ENCODE results near the gene WDCP. TPM values are rescaled to one million over a fixed set of nuclear protein-coding genes. Genes with fewer than 3 reads are reported as not detected.
A peak's percentile ranks its signal among the peaks of the same experiment; 100 is the strongest.

The WDCP gene
- total RNA-seq, 3 donors from 2014 or later = 22.5 to 26.9 (median 25.5) TPM

GRCh38 chr2:24076849-24077534, 29.8 kb upstream of the WDCP start:
- Mint-ChIP-seq H3K36me3 (ENCODE audit: insufficient read depth) (peaks cover 18% of the 10 kb centered on the region), H3K9me3 (no peaks in the 10 kb centered on the region), H3K4me1 (ENCODE audit: low read depth) (peaks cover 24% of the 10 kb centered on the region), H3K4me3 (peak overlapping the region; percentile 92), H3K27me3 (ENCODE audit: low read depth) (no peaks in the 10 kb centered on the region)
- DNase-seq (no peak), ATAC-seq (peak; percentile 16 to 23)

DNA sequence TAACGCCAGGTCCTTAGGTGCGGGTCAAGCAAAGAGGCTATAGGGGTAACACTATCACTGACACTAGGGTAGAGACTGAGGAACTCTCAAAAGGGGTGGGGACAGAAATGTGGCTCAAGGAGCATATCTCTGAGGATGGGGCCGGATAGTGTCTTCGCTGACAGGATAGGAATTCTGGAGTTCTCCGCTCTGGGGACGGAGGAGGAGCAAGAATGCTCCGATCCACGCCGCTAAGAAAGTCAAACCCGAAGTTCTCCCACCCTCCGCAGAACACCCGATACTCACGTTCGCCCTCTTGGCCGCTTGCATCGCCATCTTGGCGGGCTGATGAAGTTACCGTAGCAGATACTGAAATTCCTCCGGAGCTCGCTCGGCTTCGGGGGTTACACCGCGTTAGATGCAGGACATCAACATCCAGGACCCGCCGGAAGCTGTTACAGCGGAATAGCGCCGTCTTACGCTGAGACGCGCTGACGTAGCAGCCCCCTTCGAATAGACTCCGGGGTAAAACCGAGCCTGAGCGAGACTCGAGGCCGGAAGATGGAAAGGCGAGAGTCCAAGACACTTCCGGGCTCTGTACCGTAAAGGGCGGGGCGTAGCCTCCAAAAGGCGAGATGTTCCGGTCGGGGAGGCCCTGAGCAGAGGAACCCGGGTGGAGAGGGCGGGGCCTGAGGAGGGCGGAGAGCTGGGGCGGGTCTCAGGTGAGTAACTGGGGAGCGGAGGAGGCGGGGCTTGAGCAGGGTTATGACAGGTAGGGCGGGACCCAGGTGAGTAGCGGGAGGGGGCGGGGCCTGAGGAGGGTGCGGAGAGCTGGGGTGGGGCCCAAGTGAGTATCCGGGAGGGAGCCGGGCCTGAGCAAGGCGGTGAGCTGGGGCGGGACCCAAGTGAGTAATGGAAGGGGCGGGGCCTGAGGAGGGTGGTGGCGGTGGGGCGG, 29.0 kb upstream of the WDCP start, which contains the start of gene SF3B6:
SF3B6 (minus strand) TSS at position 412 of the 934 bp plus-strand sequence; CDS start at position 315, 97 bp downstream.
- Mint-ChIP-seq H3K27me3 (ENCODE audit: low read depth) (no peaks in the 10 kb centered on the region), H3K36me3 (ENCODE audit: insufficient read depth) (peaks cover 18% of the 10 kb centered on the region), H3K9me3 (no peaks in the 10 kb centered on the region), H3K4me3 (peak within 1 kb of the TSS; percentile 92), H3K4me1 (ENCODE audit: low read depth) (peaks cover 24% of the 10 kb centered on the region)
- peak; percentile 90 to 91 for ATAC-seq
- peak; percentile 100 for DNase-seq

DNA sequence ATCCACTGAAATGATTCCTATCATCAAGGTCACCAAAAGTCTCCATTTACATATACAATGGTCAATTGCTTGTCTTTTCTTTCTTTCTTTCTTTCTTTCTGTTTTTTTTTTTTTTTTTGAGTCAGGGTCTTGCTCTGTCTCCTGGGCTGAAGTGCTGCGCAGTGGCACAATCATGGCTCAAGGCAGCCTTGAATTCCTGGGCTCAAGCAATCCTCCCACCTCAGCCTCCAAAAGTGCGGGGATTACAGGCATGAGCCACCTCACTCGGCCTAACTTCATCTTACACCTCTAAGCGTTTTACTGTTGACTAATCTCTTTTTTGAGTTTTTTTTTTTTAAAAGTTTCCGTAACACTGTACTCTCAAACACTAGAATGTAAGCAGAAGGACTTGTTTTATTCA, 28.1 kb upstream of the WDCP start:
- no peaks in the 10 kb centered on the region for H3K27me3 Mint-ChIP-seq (ENCODE audit: low read depth)
- peaks cover 24% of the 10 kb centered on the region for H3K4me1 Mint-ChIP-seq (ENCODE audit: low read depth)
- H3K4me3 Mint-ChIP-seq = peak overlapping the region; percentile 92
- peaks cover 18% of the 10 kb centered on the region for H3K36me3 Mint-ChIP-seq (ENCODE audit: insufficient read depth)
- no peaks in the 10 kb centered on the region for H3K9me3 Mint-ChIP-seq
- no peak for DNase-seq
- no peak for ATAC-seq

DNA sequence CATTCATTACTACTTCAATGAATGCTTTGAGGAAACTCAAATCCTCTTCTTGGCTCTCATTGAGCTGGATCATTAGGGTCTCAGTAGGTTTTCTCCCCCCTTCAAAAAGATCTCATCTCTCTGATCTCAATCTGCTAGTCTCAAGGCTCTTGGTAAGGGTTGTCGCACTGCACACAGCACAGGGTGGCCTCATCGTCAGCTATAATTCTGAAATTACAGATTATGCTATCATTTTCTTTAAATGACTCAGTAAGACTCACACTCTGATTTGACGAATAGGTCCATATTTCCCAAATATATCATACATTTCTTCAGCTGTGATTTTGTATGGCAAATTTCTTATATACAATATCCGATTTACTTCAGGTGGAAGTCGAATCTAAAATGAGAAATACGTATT, 26.6 kb upstream of the WDCP start:
- ATAC-seq (no peak), DNase-seq (no peak)
- Mint-ChIP-seq H3K9me3 (no peaks in the 10 kb centered on the region), H3K36me3 (ENCODE audit: insufficient read depth) (peaks cover 21% of the 10 kb centered on the region), H3K27me3 (ENCODE audit: low read depth) (no peaks in the 10 kb centered on the region), H3K4me1 (ENCODE audit: low read depth) (peaks cover 24% of the 10 kb centered on the region), H3K4me3 (peak overlapping the region; percentile 44)

DNA sequence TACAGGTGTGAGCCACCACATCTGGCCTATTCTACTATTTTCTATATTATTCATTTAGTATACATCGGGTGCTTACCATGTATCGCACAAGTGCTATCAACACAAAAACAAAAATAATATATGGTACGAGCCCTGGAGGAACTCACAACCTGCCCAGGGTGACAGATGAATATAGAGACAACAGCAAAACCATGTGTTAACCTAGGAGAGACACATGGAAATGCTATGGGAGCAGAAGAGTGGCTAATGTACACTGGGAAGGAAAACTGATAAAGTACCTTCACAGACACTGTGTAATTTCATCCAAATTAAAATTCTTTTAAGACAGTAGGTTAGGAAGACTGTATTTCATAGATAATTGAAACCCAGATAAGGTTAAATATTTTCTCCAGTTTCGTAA, 25.1 kb upstream of the WDCP start:
- Mint-ChIP-seq H3K27me3 (ENCODE audit: low read depth) (no peaks in the 10 kb centered on the region), H3K4me1 (ENCODE audit: low read depth) (peaks cover 18% of the 10 kb centered on the region), H3K9me3 (no peaks in the 10 kb centered on the region), H3K36me3 (ENCODE audit: insufficient read depth) (peaks cover 27% of the 10 kb centered on the region), H3K4me3 (no peak overlapping the region)
- DNase-seq = no peak
- ATAC-seq = no peak

- ATAC-seq (peak in 1 of 2 donors; percentile 30), DNase-seq (no peak)
- Mint-ChIP-seq H3K27me3 (ENCODE audit: low read depth) (no peaks in the 10 kb centered on the region), H3K9me3 (no peaks in the 10 kb centered on the region), H3K36me3 (ENCODE audit: insufficient read depth) (peaks cover 13% of the 10 kb centered on the region), H3K4me1 (ENCODE audit: low read depth) (peaks cover 2% of the 10 kb centered on the region), H3K4me3 (no peak overlapping the region)
These were observed 18.1 kb upstream of the WDCP start for GRCh38 chr2:24065341-24065740.

- Mint-ChIP-seq H3K4me3 (no peak overlapping the region), H3K27me3 (ENCODE audit: low read depth) (no peaks in the 10 kb centered on the region), H3K9me3 (no peaks in the 10 kb centered on the region), H3K4me1 (ENCODE audit: low read depth) (no peaks in the 10 kb centered on the region), H3K36me3 (ENCODE audit: insufficient read depth) (no peaks in the 10 kb centered on the region)
- ATAC-seq = no peak
- no peak for DNase-seq
These were observed 11.5 kb upstream of the WDCP start for GRCh38 chr2:24058564-24059271.

- ATAC-seq (no peak), DNase-seq (no peak)
- no peaks in the 10 kb centered on the region for H3K4me1 Mint-ChIP-seq (ENCODE audit: low read depth)
- H3K36me3 Mint-ChIP-seq (ENCODE audit: insufficient read depth) = no peaks in the 10 kb centered on the region
- H3K9me3 Mint-ChIP-seq = no peaks in the 10 kb centered on the region
- H3K4me3 Mint-ChIP-seq = no peak overlapping the region
- no peaks in the 10 kb centered on the region for H3K27me3 Mint-ChIP-seq (ENCODE audit: low read depth)
These were observed 8.6 kb upstream of the WDCP start for GRCh38 chr2:24055750-24056149.

- Mint-ChIP-seq H3K9me3 (no peaks in the 10 kb centered on the region), H3K4me3 (no peak overlapping the region), H3K27me3 (ENCODE audit: low read depth) (no peaks in the 10 kb centered on the region), H3K36me3 (ENCODE audit: insufficient read depth) (no peaks in the 10 kb centered on the region), H3K4me1 (ENCODE audit: low read depth) (no peaks in the 10 kb centered on the region)
- no peak for ATAC-seq
- DNase-seq = no peak
These were observed 7.3 kb upstream of the WDCP start for GRCh38 chr2:24054366-24055010.

GRCh38 chr2:24052951-24053350, 5.8 kb upstream of the WDCP start:
- no peak for ATAC-seq
- H3K9me3 Mint-ChIP-seq = no peaks in the 10 kb centered on the region
- DNase-seq = no peak
- no peak overlapping the region for H3K4me3 Mint-ChIP-seq
- no peaks in the 10 kb centered on the region for H3K36me3 Mint-ChIP-seq (ENCODE audit: insufficient read depth)
- peaks cover 3% of the 10 kb centered on the region for H3K27me3 Mint-ChIP-seq (ENCODE audit: low read depth)
- peaks cover 2% of the 10 kb centered on the region for H3K4me1 Mint-ChIP-seq (ENCODE audit: low read depth)

GRCh38 chr2:24051833-24052232, 4.6 kb upstream of the WDCP start:
- no peak overlapping the region for H3K4me3 Mint-ChIP-seq
- no peaks in the 10 kb centered on the region for H3K9me3 Mint-ChIP-seq
- peaks cover 11% of the 10 kb centered on the region for H3K4me1 Mint-ChIP-seq (ENCODE audit: low read depth)
- H3K27me3 Mint-ChIP-seq (ENCODE audit: low read depth) = peaks cover 3% of the 10 kb centered on the region
- DNase-seq = no peak
- H3K36me3 Mint-ChIP-seq (ENCODE audit: insufficient read depth) = no peaks in the 10 kb centered on the region
- no peak for ATAC-seq

DNA sequence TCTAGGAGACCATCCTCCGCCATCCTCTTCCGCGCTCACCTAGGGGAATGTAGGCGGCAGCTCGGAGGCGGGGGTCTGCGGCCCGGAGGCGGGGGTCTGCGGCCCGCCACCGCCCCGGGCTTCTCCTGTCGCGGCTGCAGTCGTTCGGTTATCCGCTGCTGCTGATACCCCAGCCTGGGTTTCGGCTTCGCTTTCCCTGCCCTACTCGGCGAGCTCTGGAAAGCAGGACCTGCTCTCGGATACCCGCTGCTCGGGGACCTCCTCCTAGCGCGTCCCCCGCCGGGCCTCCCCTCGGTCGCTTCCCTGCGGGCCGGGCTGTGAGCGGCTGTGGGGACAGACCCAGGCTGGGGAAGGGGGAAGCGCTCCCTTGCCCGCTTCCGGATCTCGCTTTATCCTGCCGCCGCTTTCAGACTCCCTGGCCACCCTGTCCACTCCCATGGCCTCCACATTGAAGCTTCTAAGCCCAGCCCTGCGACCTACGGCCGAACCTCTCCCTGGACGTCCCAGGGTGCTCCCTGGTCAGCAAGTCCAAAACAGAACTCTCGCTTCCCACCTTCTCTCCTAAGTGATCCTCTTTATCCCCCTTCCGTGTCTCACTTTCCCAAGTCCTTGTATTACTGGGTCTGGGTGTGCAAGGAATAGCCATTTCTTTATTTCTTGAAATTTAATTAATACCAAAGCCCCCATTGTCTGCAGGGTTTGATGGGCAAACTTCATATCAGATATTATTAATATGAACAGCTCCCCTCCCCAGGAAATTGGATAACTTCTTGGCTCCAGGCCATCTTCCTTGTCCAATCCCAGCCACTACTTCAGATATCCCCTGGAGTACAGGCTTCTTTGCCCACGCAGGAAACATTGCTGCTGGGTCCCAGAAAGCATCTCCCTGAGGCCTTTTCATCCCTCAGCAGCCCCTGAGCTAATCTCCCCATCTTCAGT, 3.1 kb upstream of the WDCP start:
- DNase-seq = peak; percentile 13
- H3K27me3 Mint-ChIP-seq (ENCODE audit: low read depth) = peaks cover 3% of the 10 kb centered on the region
- no peaks in the 10 kb centered on the region for H3K36me3 Mint-ChIP-seq (ENCODE audit: insufficient read depth)
- no peaks in the 10 kb centered on the region for H3K9me3 Mint-ChIP-seq
- H3K4me1 Mint-ChIP-seq (ENCODE audit: low read depth) = peaks cover 19% of the 10 kb centered on the region
- H3K4me3 Mint-ChIP-seq = no peak overlapping the region
- no peak for ATAC-seq

DNA sequence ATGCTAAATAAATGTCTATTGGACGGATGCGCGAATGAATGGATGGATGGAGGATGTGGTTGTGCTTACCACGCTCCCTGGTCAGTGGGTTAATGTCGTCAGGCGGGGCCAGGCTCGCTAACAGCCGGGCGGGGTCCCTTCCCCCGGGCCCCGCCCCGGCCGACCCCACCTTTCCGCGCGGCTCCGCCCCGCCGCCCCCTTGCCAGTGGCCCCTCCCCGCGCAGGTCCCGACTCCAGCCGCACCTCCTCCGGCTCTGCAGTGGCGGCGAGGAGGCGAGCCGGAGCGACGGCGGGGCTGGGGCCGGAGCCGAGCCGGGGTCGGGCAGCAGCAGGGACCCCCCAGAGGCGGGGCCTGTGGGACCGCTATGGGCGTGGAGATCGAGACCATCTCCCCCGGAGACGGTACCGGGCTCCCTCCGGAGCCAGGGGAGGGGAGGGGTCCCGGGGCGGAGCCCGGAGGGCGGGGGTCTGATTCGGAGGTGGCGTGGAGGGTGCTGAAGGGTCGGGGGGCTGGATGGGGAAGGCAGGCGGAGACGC, 2.4 kb upstream of the WDCP start, which contains the start of gene FKBP1B:
FKBP1B (plus strand) TSS at position 257 of the 537 bp plus-strand sequence; CDS start at position 366, 109 bp downstream.
- Mint-ChIP-seq H3K9me3 (no peaks in the 10 kb centered on the region), H3K4me3 (no peak within 1 kb of the TSS), H3K27me3 (ENCODE audit: low read depth) (peaks cover 3% of the 10 kb centered on the region), H3K4me1 (ENCODE audit: low read depth) (peaks cover 22% of the 10 kb centered on the region), H3K36me3 (ENCODE audit: insufficient read depth) (no peaks in the 10 kb centered on the region)
- DNase-seq = peak; percentile 29
- peak; percentile 36 to 39 for ATAC-seq

Data from activated T-cell treated with anti-CD3 and anti-CD28 coated beads, Interleukin-2, amount 50 U/mL, for 4 hours (primary cell).